ENCODE results near the gene DOCK9. TPM values are rescaled to one million over a fixed set of nuclear protein-coding genes. Genes with fewer than 3 reads are reported as not detected.

DOCK9 gene
- total and polyA plus RNA-seq, 2 experiments from 2014 or later, result 8.5 to 57.7 TPM

- Mint-ChIP-seq H3K27me3 (ENCODE audit: insufficient read depth, low read depth, poor library complexity) (no peaks in the 10 kb centered on the region), H3K9me3 (peaks cover 23% of the 10 kb centered on the region), H3K4me3 (no peak overlapping the region), H3K4me1 (peaks cover 24% of the 10 kb centered on the region), H3K36me3 (ENCODE audit: low read depth) (peaks cover 32% of the 10 kb centered on the region), H3K27ac (no peak overlapping the region)
- no peaks in the 10 kb centered on the region for H3K79me2 ChIP-seq (replicated peaks; ENCODE audit: insufficient read depth)
- no peaks in the 10 kb centered on the region for H3F3A ChIP-seq (replicated peaks; ENCODE audit: low read depth)
- peaks cover 14% of the 10 kb centered on the region for H3K4me1 ChIP-seq (ENCODE audit: insufficient read depth)
- no peak overlapping the region for H3K4me2 ChIP-seq
- no peak overlapping the region for H3K4me3 ChIP-seq
- TF ChIP-seq EZH2phosphoT487 (IDR thresholded peaks at IDR 0.05; ENCODE audit: unreplicated experiment) (no peak), REST (IDR thresholded peaks at IDR 0.05; ENCODE audit: unreplicated experiment) (no peak), NANOG (IDR thresholded peaks at IDR 0.05; ENCODE audit: borderline replicate concordance) (no peak), ZNF114 (CRISPR knock-in tag; IDR thresholded peaks at IDR 0.05) (no peak), STAT1 (IDR thresholded peaks at IDR 0.05; ENCODE audit: unreplicated experiment) (no peak), JUNB (IDR thresholded peaks at IDR 0.05; ENCODE audit: unreplicated experiment) (no peak)
- DNase-seq (ENCODE audit: low spot score) (peak; percentile 31), ATAC-seq (no peak)
- H3K27me3 ChIP-seq (ENCODE audit: insufficient read depth), result no peaks in the 10 kb centered on the region
- H3K36me3 ChIP-seq (ENCODE audit: insufficient read depth), result no peaks in the 10 kb centered on the region
- no peaks in the 10 kb centered on the region for H4K20me1 ChIP-seq (replicated peaks; ENCODE audit: insufficient read depth)
- H3K27ac ChIP-seq (ENCODE audit: low read depth), result no peak overlapping the region
- H2AFZ ChIP-seq, result no peak overlapping the region
- 0 out of 2 replicates have a peak, but pooled peaks cover 3% of the 10 kb centered on the region for H3K9me2 ChIP-seq (ENCODE audit: insufficient read depth)
These were observed 104.4 kb downstream of the DOCK9 start for GRCh38 chr13:98873377-98874028.

- peaks cover 23% of the 10 kb centered on the region for H3K9me3 Mint-ChIP-seq
- ATAC-seq (no peak), DNase-seq (ENCODE audit: low spot score) (no peak)
- Histone ChIP-seq H3K79me2 (replicated peaks; ENCODE audit: insufficient read depth) (no peaks in the 10 kb centered on the region), H2AFZ (no peak overlapping the region), H4K20me1 (replicated peaks; ENCODE audit: insufficient read depth) (no peaks in the 10 kb centered on the region), H3K27me3 (ENCODE audit: insufficient read depth) (no peaks in the 10 kb centered on the region), H3K27ac (ENCODE audit: low read depth) (no peak overlapping the region), H3K4me1 (ENCODE audit: insufficient read depth) (peaks cover 14% of the 10 kb centered on the region), H3K4me2 (no peak overlapping the region), H3K36me3 (ENCODE audit: insufficient read depth) (no peaks in the 10 kb centered on the region), H3F3A (replicated peaks; ENCODE audit: low read depth) (no peaks in the 10 kb centered on the region), H3K4me3 (no peak overlapping the region), H3K9me2 (ENCODE audit: insufficient read depth) (0 out of 2 replicates have a peak, but pooled peaks cover 3% of the 10 kb centered on the region)
- TF ChIP-seq, protein P1, sequence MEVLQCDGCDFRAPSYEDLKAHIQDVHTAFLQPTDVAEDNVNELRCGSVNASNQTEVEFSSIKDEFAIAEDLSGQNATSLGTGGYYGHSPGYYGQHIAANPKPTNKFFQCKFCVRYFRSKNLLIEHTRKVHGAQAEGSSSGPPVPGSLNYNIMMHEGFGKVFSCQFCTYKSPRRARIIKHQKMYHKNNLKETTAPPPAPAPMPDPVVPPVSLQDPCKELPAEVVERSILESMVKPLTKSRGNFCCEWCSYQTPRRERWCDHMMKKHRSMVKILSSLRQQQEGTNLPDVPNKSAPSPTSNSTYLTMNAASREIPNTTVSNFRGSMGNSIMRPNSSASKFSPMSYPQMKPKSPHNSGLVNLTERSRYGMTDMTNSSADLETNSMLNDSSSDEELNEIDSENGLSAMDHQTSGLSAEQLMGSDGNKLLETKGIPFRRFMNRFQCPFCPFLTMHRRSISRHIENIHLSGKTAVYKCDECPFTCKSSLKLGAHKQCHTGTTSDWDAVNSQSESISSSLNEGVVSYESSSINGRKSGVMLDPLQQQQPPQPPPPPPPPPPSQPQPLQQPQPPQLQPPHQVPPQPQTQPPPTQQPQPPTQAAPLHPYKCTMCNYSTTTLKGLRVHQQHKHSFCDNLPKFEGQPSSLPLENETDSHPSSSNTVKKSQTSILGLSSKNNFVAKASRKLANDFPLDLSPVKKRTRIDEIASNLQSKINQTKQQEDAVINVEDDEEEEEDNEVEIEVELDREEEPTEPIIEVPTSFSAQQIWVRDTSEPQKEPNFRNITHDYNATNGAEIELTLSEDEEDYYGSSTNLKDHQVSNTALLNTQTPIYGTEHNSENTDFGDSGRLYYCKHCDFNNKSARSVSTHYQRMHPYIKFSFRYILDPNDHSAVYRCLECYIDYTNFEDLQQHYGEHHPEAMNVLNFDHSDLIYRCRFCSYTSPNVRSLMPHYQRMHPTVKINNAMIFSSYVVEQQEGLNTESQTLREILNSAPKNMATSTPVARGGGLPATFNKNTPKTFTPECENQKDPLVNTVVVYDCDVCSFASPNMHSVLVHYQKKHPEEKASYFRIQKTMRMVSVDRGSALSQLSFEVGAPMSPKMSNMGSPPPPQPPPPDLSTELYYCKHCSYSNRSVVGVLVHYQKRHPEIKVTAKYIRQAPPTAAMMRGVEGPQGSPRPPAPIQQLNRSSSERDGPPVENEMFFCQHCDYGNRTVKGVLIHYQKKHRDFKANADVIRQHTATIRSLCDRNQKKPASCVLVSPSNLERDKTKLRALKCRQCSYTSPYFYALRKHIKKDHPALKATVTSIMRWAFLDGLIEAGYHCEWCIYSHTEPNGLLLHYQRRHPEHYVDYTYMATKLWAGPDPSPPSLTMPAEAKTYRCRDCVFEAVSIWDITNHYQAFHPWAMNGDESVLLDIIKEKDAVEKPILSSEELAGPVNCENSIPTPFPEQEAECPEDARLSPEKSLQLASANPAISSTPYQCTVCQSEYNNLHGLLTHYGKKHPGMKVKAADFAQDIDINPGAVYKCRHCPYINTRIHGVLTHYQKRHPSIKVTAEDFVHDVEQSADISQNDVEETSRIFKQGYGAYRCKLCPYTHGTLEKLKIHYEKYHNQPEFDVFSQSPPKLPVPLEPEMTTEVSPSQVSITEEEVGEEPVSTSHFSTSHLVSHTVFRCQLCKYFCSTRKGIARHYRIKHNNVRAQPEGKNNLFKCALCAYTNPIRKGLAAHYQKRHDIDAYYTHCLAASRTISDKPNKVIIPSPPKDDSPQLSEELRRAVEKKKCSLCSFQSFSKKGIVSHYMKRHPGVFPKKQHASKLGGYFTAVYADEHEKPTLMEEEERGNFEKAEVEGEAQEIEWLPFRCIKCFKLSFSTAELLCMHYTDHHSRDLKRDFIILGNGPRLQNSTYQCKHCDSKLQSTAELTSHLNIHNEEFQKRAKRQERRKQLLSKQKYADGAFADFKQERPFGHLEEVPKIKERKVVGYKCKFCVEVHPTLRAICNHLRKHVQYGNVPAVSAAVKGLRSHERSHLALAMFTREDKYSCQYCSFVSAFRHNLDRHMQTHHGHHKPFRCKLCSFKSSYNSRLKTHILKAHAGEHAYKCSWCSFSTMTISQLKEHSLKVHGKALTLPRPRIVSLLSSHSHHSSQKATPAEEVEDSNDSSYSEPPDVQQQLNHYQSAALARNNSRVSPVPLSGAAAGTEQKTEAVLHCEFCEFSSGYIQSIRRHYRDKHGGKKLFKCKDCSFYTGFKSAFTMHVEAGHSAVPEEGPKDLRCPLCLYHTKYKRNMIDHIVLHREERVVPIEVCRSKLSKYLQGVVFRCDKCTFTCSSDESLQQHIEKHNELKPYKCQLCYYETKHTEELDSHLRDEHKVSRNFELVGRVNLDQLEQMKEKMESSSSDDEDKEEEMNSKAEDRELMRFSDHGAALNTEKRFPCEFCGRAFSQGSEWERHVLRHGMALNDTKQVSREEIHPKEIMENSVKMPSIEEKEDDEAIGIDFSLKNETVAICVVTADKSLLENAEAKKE (CRISPR knock-in tag; IDR thresholded peaks at IDR 0.05), result no peak
- TF ChIP-seq EZH2 (IDR thresholded peaks at IDR 0.05; ENCODE audit: low read depth, unreplicated experiment) (no peak), EZH2phosphoT487 (IDR thresholded peaks at IDR 0.05; ENCODE audit: unreplicated experiment) (no peak), STAT1 (IDR thresholded peaks at IDR 0.05; ENCODE audit: unreplicated experiment) (no peak), NANOG (IDR thresholded peaks at IDR 0.05; ENCODE audit: borderline replicate concordance) (no peak)
- TF ChIP-seq, protein P2, sequence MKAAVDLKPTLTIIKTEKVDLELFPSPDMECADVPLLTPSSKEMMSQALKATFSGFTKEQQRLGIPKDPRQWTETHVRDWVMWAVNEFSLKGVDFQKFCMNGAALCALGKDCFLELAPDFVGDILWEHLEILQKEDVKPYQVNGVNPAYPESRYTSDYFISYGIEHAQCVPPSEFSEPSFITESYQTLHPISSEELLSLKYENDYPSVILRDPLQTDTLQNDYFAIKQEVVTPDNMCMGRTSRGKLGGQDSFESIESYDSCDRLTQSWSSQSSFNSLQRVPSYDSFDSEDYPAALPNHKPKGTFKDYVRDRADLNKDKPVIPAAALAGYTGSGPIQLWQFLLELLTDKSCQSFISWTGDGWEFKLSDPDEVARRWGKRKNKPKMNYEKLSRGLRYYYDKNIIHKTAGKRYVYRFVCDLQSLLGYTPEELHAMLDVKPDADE (IDR thresholded peaks at IDR 0.05), result no peak
- H3K27ac Mint-ChIP-seq, result no peak overlapping the region
- H3K36me3 Mint-ChIP-seq (ENCODE audit: low read depth), result peaks cover 32% of the 10 kb centered on the region
- peaks cover 28% of the 10 kb centered on the region for H3K4me1 Mint-ChIP-seq
- no peaks in the 10 kb centered on the region for H3K27me3 Mint-ChIP-seq (ENCODE audit: insufficient read depth, low read depth, poor library complexity)
- H3K4me3 Mint-ChIP-seq, result no peak overlapping the region
These were observed 106.1 kb downstream of the DOCK9 start for GRCh38 chr13:98871727-98872126.
